ENCODE data around the gene STX11.
"Not testable (repeated sequence)": the region's sequence is repeated elsewhere in the genome, so short reads cannot be mapped to it uniquely, and the experiment has no call there.

The STX11 gene

GRCh38 chr6:144178323-144178722, 28.0 kb downstream of the STX11 start:
- Histone ChIP-seq H2BK12ac (ENCODE audit: low read length in 2 of 2) (no peak overlapping the region), H2BK120ac (ENCODE audit: low read depth, low read length) (no peak overlapping the region), H3K4ac (ENCODE audit: low read depth in 1 of 2, low read length in 2 of 2) (no peak overlapping the region), H3K4me1 (ENCODE audit: control insufficient read depth, insufficient read depth, low read depth, low read length) (no peaks in the 10 kb centered on the region), H3K18ac (ENCODE audit: low read depth in 1 of 2, low read length in 2 of 2) (no peak overlapping the region), H2AFZ (ENCODE audit: low read depth, low read length) (no peak overlapping the region), H2BK5ac (ENCODE audit: low read depth, low read length, poor library complexity, severe bottlenecking) (no peak overlapping the region), H3K27ac (ENCODE audit: low read length, poor library complexity, severe bottlenecking) (no peak overlapping the region), H4K91ac (ENCODE audit: low read length) (no peak overlapping the region), H3K9me3 (ENCODE audit: control insufficient read depth, low read length) (no peaks in the 10 kb centered on the region), H2BK15ac (ENCODE audit: low read depth, poor library complexity, severe bottlenecking) (no peak overlapping the region), H3K79me1 (replicated peaks; ENCODE audit: low read length, poor library complexity, severe bottlenecking) (no peaks in the 10 kb centered on the region), H3K4me3 (ENCODE audit: insufficient read depth in 1 of 2, low read depth in 1 of 2, low read length in 2 of 2) (no peak overlapping the region), H4K8ac (ENCODE audit: low read length) (no peak overlapping the region), H3K36me3 (ENCODE audit: control insufficient read depth in 1 of 2, insufficient read depth in 2 of 2, low read depth in 1 of 2, low read length in 2 of 2) (no peaks in the 10 kb centered on the region), H3K4me2 (ENCODE audit: low read length, poor library complexity, severe bottlenecking) (no peak overlapping the region), H2AK5ac (ENCODE audit: low read length, severe bottlenecking) (no peak overlapping the region), H3K23ac (ENCODE audit: low read length in 2 of 2) (no peak overlapping the region), H3K27me3 (ENCODE audit: control insufficient read depth in 1 of 2, insufficient read depth in 1 of 2, low read length in 2 of 2) (no peaks in the 10 kb centered on the region), H3K14ac (ENCODE audit: low read length in 2 of 2) (no peak overlapping the region), H3K9ac (ENCODE audit: low read length) (no peak overlapping the region)
- no peak for DNase-seq
- 98% methylated on average over 2 of the region's 3 CpGs for WGBS

- H3K4me3 ChIP-seq (ENCODE audit: insufficient read depth in 1 of 2, low read depth in 1 of 2, low read length in 2 of 2), result no peak overlapping the region
- no peak overlapping the region for H4K8ac ChIP-seq (ENCODE audit: low read length)
- H2BK12ac ChIP-seq (ENCODE audit: low read length in 2 of 2), result no peak overlapping the region
- no peak overlapping the region for H2BK15ac ChIP-seq (ENCODE audit: low read depth, poor library complexity, severe bottlenecking)
- no peak overlapping the region for H3K23ac ChIP-seq (ENCODE audit: low read length in 2 of 2)
- H2BK120ac ChIP-seq (ENCODE audit: low read depth, low read length), result no peak overlapping the region
- DNase-seq, result no peak
- H4K91ac ChIP-seq (ENCODE audit: low read length), result no peak overlapping the region
- H3K14ac ChIP-seq (ENCODE audit: low read length in 2 of 2), result no peak overlapping the region
- no peak overlapping the region for H2AFZ ChIP-seq (ENCODE audit: low read depth, low read length)
- no peak overlapping the region for H3K4me2 ChIP-seq (ENCODE audit: low read length, poor library complexity, severe bottlenecking)
- H3K18ac ChIP-seq (ENCODE audit: low read depth in 1 of 2, low read length in 2 of 2), result no peak overlapping the region
- no peak overlapping the region for H3K9ac ChIP-seq (ENCODE audit: low read length)
- H3K4ac ChIP-seq (ENCODE audit: low read depth in 1 of 2, low read length in 2 of 2), result no peak overlapping the region
- no peaks in the 10 kb centered on the region for H3K79me1 ChIP-seq (replicated peaks; ENCODE audit: low read length, poor library complexity, severe bottlenecking)
- H3K27ac ChIP-seq (ENCODE audit: low read length, poor library complexity, severe bottlenecking), result no peak overlapping the region
- H3K4me1 ChIP-seq (ENCODE audit: control insufficient read depth, insufficient read depth, low read depth, low read length), result no peaks in the 10 kb centered on the region
- no peaks in the 10 kb centered on the region for H3K9me3 ChIP-seq (ENCODE audit: control insufficient read depth, low read length)
- H2BK5ac ChIP-seq (ENCODE audit: low read depth, low read length, poor library complexity, severe bottlenecking), result no peak overlapping the region
- H2AK5ac ChIP-seq (ENCODE audit: low read length, severe bottlenecking), result no peak overlapping the region
- no peaks in the 10 kb centered on the region for H3K27me3 ChIP-seq (ENCODE audit: control insufficient read depth in 1 of 2, insufficient read depth in 1 of 2, low read length in 2 of 2)
- WGBS, result 92% methylated on average over 1 of the region's 4 CpGs
- H3K36me3 ChIP-seq (ENCODE audit: control insufficient read depth in 1 of 2, insufficient read depth in 2 of 2, low read depth in 1 of 2, low read length in 2 of 2), result no peaks in the 10 kb centered on the region
Observed at GRCh38 chr6:144179237-144179636, 28.9 kb downstream of the STX11 start.

- Histone ChIP-seq H3K4me2 (ENCODE audit: low read length, poor library complexity, severe bottlenecking) (no peak overlapping the region), H3K4ac (ENCODE audit: low read depth in 1 of 2, low read length in 2 of 2) (no peak overlapping the region), H4K91ac (ENCODE audit: low read length) (no peak overlapping the region), H3K14ac (ENCODE audit: low read length in 2 of 2) (no peak overlapping the region), H4K8ac (ENCODE audit: low read length) (no peak overlapping the region), H3K18ac (ENCODE audit: low read depth in 1 of 2, low read length in 2 of 2) (no peak overlapping the region), H3K79me1 (replicated peaks; ENCODE audit: low read length, poor library complexity, severe bottlenecking) (no peaks in the 10 kb centered on the region), H3K27ac (ENCODE audit: low read length, poor library complexity, severe bottlenecking) (no peak overlapping the region), H3K36me3 (ENCODE audit: control insufficient read depth in 1 of 2, insufficient read depth in 2 of 2, low read depth in 1 of 2, low read length in 2 of 2) (no peaks in the 10 kb centered on the region), H3K4me3 (ENCODE audit: insufficient read depth in 1 of 2, low read depth in 1 of 2, low read length in 2 of 2) (no peak overlapping the region), H3K9ac (ENCODE audit: low read length) (no peak overlapping the region), H2AFZ (ENCODE audit: low read depth, low read length) (no peak overlapping the region), H3K4me1 (ENCODE audit: control insufficient read depth, insufficient read depth, low read depth, low read length) (no peaks in the 10 kb centered on the region), H3K23ac (ENCODE audit: low read length in 2 of 2) (no peak overlapping the region), H2AK5ac (ENCODE audit: low read length, severe bottlenecking) (no peak overlapping the region), H3K9me3 (ENCODE audit: control insufficient read depth, low read length) (no peaks in the 10 kb centered on the region), H2BK15ac (ENCODE audit: low read depth, poor library complexity, severe bottlenecking) (no peak overlapping the region), H2BK12ac (ENCODE audit: low read length in 2 of 2) (no peak overlapping the region), H3K27me3 (ENCODE audit: control insufficient read depth in 1 of 2, insufficient read depth in 1 of 2, low read length in 2 of 2) (no peaks in the 10 kb centered on the region), H2BK5ac (ENCODE audit: low read depth, low read length, poor library complexity, severe bottlenecking) (no peak overlapping the region), H2BK120ac (ENCODE audit: low read depth, low read length) (no peak overlapping the region)
- WGBS, result 78% methylated on average over 2 of the region's 2 CpGs
- no peak for DNase-seq
Observed at GRCh38 chr6:144179828-144180227, 29.5 kb downstream of the STX11 start.

GRCh38 chr6:144180354-144180753, 30.0 kb downstream of the STX11 start:
- H2BK15ac ChIP-seq (ENCODE audit: low read depth, poor library complexity, severe bottlenecking); H2BK12ac ChIP-seq (ENCODE audit: low read length in 2 of 2); H3K18ac ChIP-seq (ENCODE audit: low read depth in 1 of 2, low read length in 2 of 2); H2BK5ac ChIP-seq (ENCODE audit: low read depth, low read length, poor library complexity, severe bottlenecking); H3K23ac ChIP-seq (ENCODE audit: low read length in 2 of 2); H3K79me1 ChIP-seq (replicated peaks; ENCODE audit: low read length, poor library complexity, severe bottlenecking); H3K27ac ChIP-seq (ENCODE audit: low read length, poor library complexity, severe bottlenecking); H3K4me1 ChIP-seq (ENCODE audit: control insufficient read depth, insufficient read depth, low read depth, low read length); H4K91ac ChIP-seq (ENCODE audit: low read length); H3K4me3 ChIP-seq (ENCODE audit: insufficient read depth in 1 of 2, low read depth in 1 of 2, low read length in 2 of 2); H3K36me3 ChIP-seq (ENCODE audit: control insufficient read depth in 1 of 2, insufficient read depth in 2 of 2, low read depth in 1 of 2, low read length in 2 of 2); H2AK5ac ChIP-seq (ENCODE audit: low read length, severe bottlenecking); H3K4me2 ChIP-seq (ENCODE audit: low read length, poor library complexity, severe bottlenecking); H3K9me3 ChIP-seq (ENCODE audit: control insufficient read depth, low read length); H3K14ac ChIP-seq (ENCODE audit: low read length in 2 of 2); H3K9ac ChIP-seq (ENCODE audit: low read length); DNase-seq; H3K27me3 ChIP-seq (ENCODE audit: control insufficient read depth in 1 of 2, insufficient read depth in 1 of 2, low read length in 2 of 2); H2AFZ ChIP-seq (ENCODE audit: low read depth, low read length); H4K8ac ChIP-seq (ENCODE audit: low read length); H3K4ac ChIP-seq (ENCODE audit: low read depth in 1 of 2, low read length in 2 of 2); H2BK120ac ChIP-seq (ENCODE audit: low read depth, low read length): not testable (repeated sequence)
- no CpG with 5 or more reads among the region's 1 CpG for WGBS

All from mesenchymal stem cell (in vitro differentiated cells and primary cell).